Vagina (tissue), 2 donors: ENCODE results near the gene ELMOD1.

Experiments
- POLR2A ChIP-seq, 2 donors: fragments of 450-650 bp; IDR thresholded peaks; one replicate each; pipeline ENCODE4 v1.6.1; 2017; ENCODE audit warnings: antibody characterized with exemption in 2 of 2, mild to moderate bottlenecking in 2 of 2, moderate library complexity in 2 of 2
- TF ChIP-seq, protein P1 (sequence below), 3 experiments: fragments of 450-650 bp in 2 of 3; fragments of 200-600 bp in 1 of 3; sonication (generic) in 1 of 3; IDR thresholded peaks; one replicate each; pipeline ENCODE4 v1.5.1; 2017 to 2019; ENCODE audit warnings: antibody characterized with exemption in 3 of 3, mild to moderate bottlenecking in 2 of 3, moderate library complexity in 2 of 3

- TF ChIP-seq, protein P1, sequence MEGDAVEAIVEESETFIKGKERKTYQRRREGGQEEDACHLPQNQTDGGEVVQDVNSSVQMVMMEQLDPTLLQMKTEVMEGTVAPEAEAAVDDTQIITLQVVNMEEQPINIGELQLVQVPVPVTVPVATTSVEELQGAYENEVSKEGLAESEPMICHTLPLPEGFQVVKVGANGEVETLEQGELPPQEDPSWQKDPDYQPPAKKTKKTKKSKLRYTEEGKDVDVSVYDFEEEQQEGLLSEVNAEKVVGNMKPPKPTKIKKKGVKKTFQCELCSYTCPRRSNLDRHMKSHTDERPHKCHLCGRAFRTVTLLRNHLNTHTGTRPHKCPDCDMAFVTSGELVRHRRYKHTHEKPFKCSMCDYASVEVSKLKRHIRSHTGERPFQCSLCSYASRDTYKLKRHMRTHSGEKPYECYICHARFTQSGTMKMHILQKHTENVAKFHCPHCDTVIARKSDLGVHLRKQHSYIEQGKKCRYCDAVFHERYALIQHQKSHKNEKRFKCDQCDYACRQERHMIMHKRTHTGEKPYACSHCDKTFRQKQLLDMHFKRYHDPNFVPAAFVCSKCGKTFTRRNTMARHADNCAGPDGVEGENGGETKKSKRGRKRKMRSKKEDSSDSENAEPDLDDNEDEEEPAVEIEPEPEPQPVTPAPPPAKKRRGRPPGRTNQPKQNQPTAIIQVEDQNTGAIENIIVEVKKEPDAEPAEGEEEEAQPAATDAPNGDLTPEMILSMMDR (IDR thresholded peaks at IDR 0.05): peak in 1 of 3 experiments; percentile 21
- TF ChIP-seq POLR2A (IDR thresholded peaks at IDR 0.05): no peak
These were observed 92.9 kb downstream of the ELMOD1 start for GRCh38 chr11:107683807-107684206.
